ENCODE data around the gene SLC40A1. TPM values are rescaled to one million over a fixed set of nuclear protein-coding genes. Genes with fewer than 3 reads are reported as not detected.

Gene SLC40A1
- total RNA-seq, 1 donor from 2014 or later = not detected

GRCh38 chr2:189556526-189556925 is 24.1 kb downstream of the SLC40A1 start:
- Histone ChIP-seq H3F3A (ENCODE audit: low read depth) (no peaks in the 10 kb centered on the region), H3K36me3 (no peaks in the 10 kb centered on the region), H2AFZ (replicated peaks) (no peak overlapping the region), H3K79me2 (ENCODE audit: low read depth) (no peaks in the 10 kb centered on the region), H3K9ac (no peak overlapping the region), H3K9me3 (ENCODE audit: low read depth) (no peaks in the 10 kb centered on the region), H3K27ac (no peak overlapping the region), H3K27me3 (no peaks in the 10 kb centered on the region), H3K4me2 (no peak overlapping the region), H3K4me3 (no peak overlapping the region), H4K20me1 (ENCODE audit: low read depth) (no peaks in the 10 kb centered on the region), H3K4me1 (no peaks in the 10 kb centered on the region)
- Mint-ChIP-seq H3K4me1 (no peaks in the 10 kb centered on the region), H3K4me3 (no peak overlapping the region), H3K27ac (no peak overlapping the region), H3K27me3 (ENCODE audit: insufficient read depth, low read depth) (no peaks in the 10 kb centered on the region), H3K9me3 (no peaks in the 10 kb centered on the region), H3K36me3 (no peaks in the 10 kb centered on the region)
- TF ChIP-seq EZH2phosphoT487 (IDR thresholded peaks at IDR 0.05) (no peak), EZH2 (IDR thresholded peaks at IDR 0.05) (no peak)
- no peak for DNase-seq (ENCODE audit: low spot score)

DNA sequence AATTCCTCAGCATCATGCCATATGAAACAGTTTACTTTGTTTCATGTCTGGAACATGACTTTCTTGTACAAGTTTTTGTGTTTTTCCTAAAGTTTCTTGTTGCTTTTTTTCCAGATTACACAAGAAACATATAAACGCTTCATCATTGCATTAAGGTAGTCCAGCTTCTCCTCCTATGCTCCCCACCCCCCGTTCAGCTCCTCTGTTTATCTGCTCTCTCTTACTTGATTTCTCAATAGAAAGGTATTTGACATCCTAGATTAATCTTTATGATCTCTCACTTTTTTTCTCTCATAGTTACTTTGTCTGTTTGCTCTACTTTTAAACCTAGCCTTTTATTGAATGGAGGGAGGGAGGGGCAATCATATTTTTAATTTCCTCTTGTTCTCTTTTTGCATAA is 25.4 kb downstream of the SLC40A1 start:
- no peaks in the 10 kb centered on the region for H3F3A ChIP-seq (ENCODE audit: low read depth)
- H3K9ac ChIP-seq = no peak overlapping the region
- no peak overlapping the region for H2AFZ ChIP-seq (replicated peaks)
- H3K79me2 ChIP-seq (ENCODE audit: low read depth) = no peaks in the 10 kb centered on the region
- Mint-ChIP-seq H3K27me3 (ENCODE audit: insufficient read depth, low read depth) (no peaks in the 10 kb centered on the region), H3K4me1 (no peaks in the 10 kb centered on the region), H3K36me3 (no peaks in the 10 kb centered on the region), H3K4me3 (no peak overlapping the region), H3K9me3 (no peaks in the 10 kb centered on the region), H3K27ac (no peak overlapping the region)
- H4K20me1 ChIP-seq (ENCODE audit: low read depth) = no peaks in the 10 kb centered on the region
- no peaks in the 10 kb centered on the region for H3K27me3 ChIP-seq
- no peaks in the 10 kb centered on the region for H3K36me3 ChIP-seq
- H3K4me1 ChIP-seq = no peaks in the 10 kb centered on the region
- H3K4me3 ChIP-seq = no peak overlapping the region
- no peak overlapping the region for H3K4me2 ChIP-seq
- DNase-seq (ENCODE audit: low spot score) = no peak
- no peaks in the 10 kb centered on the region for H3K9me3 ChIP-seq (ENCODE audit: low read depth)
- no peak for TF ChIP-seq EZH2phosphoT487 (IDR thresholded peaks at IDR 0.05)
- no peak for TF ChIP-seq EZH2 (IDR thresholded peaks at IDR 0.05)
- TF ChIP-seq CTCF (IDR thresholded peaks at IDR 0.05) = no peak
- no peak overlapping the region for H3K27ac ChIP-seq

GRCh38 chr2:189553504-189554088 is 27.0 kb downstream of the SLC40A1 start:
- H3K79me2 ChIP-seq (ENCODE audit: low read depth) = no peaks in the 10 kb centered on the region
- no peaks in the 10 kb centered on the region for H3K27me3 ChIP-seq
- no peak overlapping the region for H3K9ac ChIP-seq
- H3K27ac ChIP-seq = no peak overlapping the region
- no peaks in the 10 kb centered on the region for H4K20me1 ChIP-seq (ENCODE audit: low read depth)
- DNase-seq (ENCODE audit: low spot score) = no peak
- no peaks in the 10 kb centered on the region for H3K9me3 Mint-ChIP-seq
- no peak overlapping the region for H3K27ac Mint-ChIP-seq
- H3K9me3 ChIP-seq (ENCODE audit: low read depth) = no peaks in the 10 kb centered on the region
- no peak overlapping the region for H3K4me3 ChIP-seq
- H3K4me2 ChIP-seq = no peak overlapping the region
- H3K4me3 Mint-ChIP-seq = no peak overlapping the region
- no peaks in the 10 kb centered on the region for H3K4me1 ChIP-seq
- H3K4me1 Mint-ChIP-seq = no peaks in the 10 kb centered on the region
- no peaks in the 10 kb centered on the region for H3K36me3 ChIP-seq
- H3F3A ChIP-seq (ENCODE audit: low read depth) = no peaks in the 10 kb centered on the region
- H3K36me3 Mint-ChIP-seq = no peaks in the 10 kb centered on the region
- H2AFZ ChIP-seq (replicated peaks) = no peak overlapping the region
- TF ChIP-seq EZH2phosphoT487 (IDR thresholded peaks at IDR 0.05) (no peak), CTCF (IDR thresholded peaks at IDR 0.05) (no peak), EZH2 (IDR thresholded peaks at IDR 0.05) (no peak)
- H3K27me3 Mint-ChIP-seq (ENCODE audit: insufficient read depth, low read depth) = no peaks in the 10 kb centered on the region

DNA sequence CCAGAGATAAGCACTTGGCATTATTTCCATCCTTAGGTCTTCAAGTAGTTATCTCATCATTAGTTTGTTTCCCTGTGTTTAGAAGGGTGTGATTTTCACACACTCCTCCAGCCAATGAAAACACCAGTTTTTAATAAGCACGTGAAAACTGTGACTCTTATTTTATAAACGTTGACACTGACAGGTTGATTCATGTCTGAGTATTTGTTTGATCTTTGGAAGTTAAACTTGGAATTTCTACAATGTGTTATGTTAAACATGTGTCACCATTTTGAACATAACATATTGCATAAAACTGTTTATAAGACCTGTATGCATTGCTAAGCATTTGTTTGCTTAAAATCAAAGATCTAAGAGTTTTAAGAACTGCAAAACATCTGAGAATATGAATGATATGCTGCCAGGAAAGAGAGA is 27.6 kb downstream of the SLC40A1 start:
- no peaks in the 10 kb centered on the region for H4K20me1 ChIP-seq (ENCODE audit: low read depth)
- H3K79me2 ChIP-seq (ENCODE audit: low read depth) = no peaks in the 10 kb centered on the region
- no peaks in the 10 kb centered on the region for H3K4me1 Mint-ChIP-seq
- H3K4me1 ChIP-seq = no peaks in the 10 kb centered on the region
- no peak overlapping the region for H3K4me3 ChIP-seq
- H3K27me3 ChIP-seq = no peaks in the 10 kb centered on the region
- TF ChIP-seq EZH2phosphoT487 (IDR thresholded peaks at IDR 0.05) (no peak), EZH2 (IDR thresholded peaks at IDR 0.05) (no peak), CTCF (IDR thresholded peaks at IDR 0.05) (no peak)
- no peaks in the 10 kb centered on the region for H3K9me3 Mint-ChIP-seq
- H3F3A ChIP-seq (ENCODE audit: low read depth) = no peaks in the 10 kb centered on the region
- H3K9ac ChIP-seq = no peak overlapping the region
- DNase-seq (ENCODE audit: low spot score) = no peak
- no peaks in the 10 kb centered on the region for H3K9me3 ChIP-seq (ENCODE audit: low read depth)
- H3K4me2 ChIP-seq = no peak overlapping the region
- H3K27ac ChIP-seq = no peak overlapping the region
- H3K36me3 Mint-ChIP-seq = no peaks in the 10 kb centered on the region
- no peaks in the 10 kb centered on the region for H3K27me3 Mint-ChIP-seq (ENCODE audit: insufficient read depth, low read depth)
- no peak overlapping the region for H3K4me3 Mint-ChIP-seq
- H2AFZ ChIP-seq (replicated peaks) = no peak overlapping the region
- H3K36me3 ChIP-seq = no peaks in the 10 kb centered on the region
- H3K27ac Mint-ChIP-seq = no peak overlapping the region
